SK-N-SH treated with all-trans-retinoic acid at 6 μM for 48 hours (cell line): ENCODE measurements around the gene PLCL2.

Source experiments
- ATAC-seq: fragments of 200-7000 bp; cut with Tn5 transposase; 3 replicates; pipeline ENCODE4 v1.9.1; 2020; ENCODE audit warnings: mild to moderate bottlenecking, moderate library complexity
- ARNTL ChIP-seq: fragments of 450-650 bp; formaldehyde crosslinking; IDR thresholded peaks from 2 replicates; pipeline ENCODE4 v1.5.0; 2020; ENCODE audit warnings: low read depth, mild to moderate bottlenecking, moderate library complexity, borderline replicate concordance
- BACH2 ChIP-seq: fragments of 250-450 bp; sonication (Bioruptor Pico); IDR thresholded peaks from 2 replicates; pipeline ENCODE4 v1.9.0; 2021; ENCODE audit warnings: mild to moderate bottlenecking, borderline replicate concordance
- CREB5 ChIP-seq: fragments of 250-450 bp; sonication (Bioruptor Pico); IDR thresholded peaks from 2 replicates; pipeline ENCODE4 v1.5.1; 2020; ENCODE audit warnings: low read depth, mild to moderate bottlenecking, moderate library complexity
- CSDC2 ChIP-seq: fragments of 250-450 bp; sonication (Bioruptor Pico); IDR thresholded peaks from 2 replicates; pipeline ENCODE4 v1.5.0; 2020; ENCODE audit warnings: mild to moderate bottlenecking, moderate library complexity
- CSRNP3 ChIP-seq: fragments of 250-450 bp; sonication (Bioruptor Pico); IDR thresholded peaks from 2 replicates; pipeline ENCODE4 v1.5.1; 2021; ENCODE audit warnings: mild to moderate bottlenecking, moderate library complexity
- ESRRG ChIP-seq: fragments of 250-450 bp; sonication (Bioruptor Pico); IDR thresholded peaks from 2 replicates; pipeline ENCODE4 v1.6.1; 2021; ENCODE audit warnings: mild to moderate bottlenecking
- GLIS3 ChIP-seq: fragments of 250-450 bp; sonication (Bioruptor Pico); IDR thresholded peaks from 2 replicates; pipeline ENCODE4 v1.5.0; 2020; ENCODE audit warnings: mild to moderate bottlenecking, moderate library complexity
- ISL1 ChIP-seq: fragments of 250-450 bp; sonication (Bioruptor Pico); IDR thresholded peaks from 2 replicates; pipeline ENCODE4 v2.1.2; 2022; ENCODE audit warnings: mild to moderate bottlenecking, moderate library complexity
- OSR1 ChIP-seq: fragments of 250-450 bp; sonication (Bioruptor Pico); IDR thresholded peaks from 2 replicates; pipeline ENCODE4 v1.8.0; 2022; ENCODE audit warnings: moderate library complexity, mild to moderate bottlenecking, inconsistent platforms
- PATZ1 ChIP-seq: fragments of 250-450 bp; sonication (Bioruptor Pico); IDR thresholded peaks from 2 replicates; pipeline ENCODE4 v1.8.0; 2020; ENCODE audit warnings: mild to moderate bottlenecking, moderate library complexity, borderline replicate concordance
- POU6F1 ChIP-seq: fragments of 250-450 bp; sonication (Bioruptor Pico); IDR thresholded peaks from 2 replicates; pipeline ENCODE4 v1.8.0; 2021; ENCODE audit warnings: low read depth, mild to moderate bottlenecking, moderate library complexity, borderline replicate concordance
- PPARA ChIP-seq: fragments of 250-450 bp; sonication (Bioruptor Pico); IDR thresholded peaks from 2 replicates; pipeline ENCODE4 v1.5.0; 2020; ENCODE audit warnings: mild to moderate bottlenecking, borderline replicate concordance
- SNAI2 ChIP-seq: fragments of 250-450 bp; sonication (Bioruptor Pico); IDR thresholded peaks from 2 replicates; pipeline ENCODE4 v1.5.0; 2020; ENCODE audit warnings: mild to moderate bottlenecking, moderate library complexity
- TCF4 ChIP-seq: fragments of 250-450 bp; sonication (Bioruptor Pico); IDR thresholded peaks from 2 replicates; pipeline ENCODE4 v1.8.0; 2021; ENCODE audit warnings: mild to moderate bottlenecking, moderate library complexity, borderline replicate concordance
- TOX ChIP-seq: fragments of 250-450 bp; sonication (Bioruptor Pico); IDR thresholded peaks from 2 replicates; pipeline ENCODE4 v1.8.0; 2021; ENCODE audit warnings: mild to moderate bottlenecking, moderate library complexity, borderline replicate concordance
- TSHZ2 ChIP-seq: fragments of 250-450 bp; sonication (Bioruptor Pico); IDR thresholded peaks from 2 replicates; pipeline ENCODE4 v1.5.0; 2020; ENCODE audit warnings: mild to moderate bottlenecking, moderate library complexity
- ZC3H10 ChIP-seq: fragments of 250-450 bp; sonication (Bioruptor Pico); IDR thresholded peaks from 2 replicates; pipeline ENCODE4 v1.5.1; 2021; ENCODE audit warnings: mild to moderate bottlenecking, moderate library complexity
- ZFP3 ChIP-seq: fragments of 250-450 bp; sonication (Bioruptor Pico); IDR thresholded peaks from 2 replicates; pipeline ENCODE4 v1.5.0; 2020; ENCODE audit warnings: mild to moderate bottlenecking, moderate library complexity
- ZFP30 ChIP-seq: fragments of 450-650 bp; formaldehyde crosslinking; IDR thresholded peaks from 2 replicates; pipeline ENCODE4 v1.5.0; 2022; ENCODE audit warnings: mild to moderate bottlenecking, moderate library complexity
- ZNF565 ChIP-seq: fragments of 450-650 bp; formaldehyde crosslinking; conservative IDR thresholded peaks from 2 replicates; pipeline ENCODE4 v1.5.0; 2020; ENCODE audit warnings: low read depth, mild to moderate bottlenecking, moderate library complexity
- ZNF8 ChIP-seq: fragments of 450-650 bp; formaldehyde crosslinking; IDR thresholded peaks from 2 replicates; pipeline ENCODE4 v1.5.0; 2020; ENCODE audit warnings: mild to moderate bottlenecking, moderate library complexity

Gene PLCL2

GRCh38 chr3:17074559-17074958, 189.8 kb downstream of the PLCL2 start:
- no peak for TF ChIP-seq ZFP30
- no peak for TF ChIP-seq OSR1 (CRISPR knock-in tag)
- no peak for TF ChIP-seq ZC3H10
- ATAC-seq, result no peak

GRCh38 chr3:17075358-17075757, 190.6 kb downstream of the PLCL2 start:
- TF ChIP-seq ZFP3 (CRISPR knock-in tag) (no peak), TOX (no peak), ZNF565 (CRISPR knock-in tag) (no peak), CSDC2 (no peak), ZC3H10 (no peak), PPARA (CRISPR knock-in tag) (no peak), POU6F1 (CRISPR knock-in tag) (no peak), ESRRG (CRISPR knock-in tag) (no peak), CREB5 (CRISPR knock-in tag) (no peak), PATZ1 (no peak), BACH2 (CRISPR knock-in tag) (no peak), OSR1 (CRISPR knock-in tag) (no peak), TCF4 (no peak), ARNTL (no peak)
- ATAC-seq, result no peak

GRCh38 chr3:17075907-17076306, 191.2 kb downstream of the PLCL2 start:
- ATAC-seq, result no peak
- TF ChIP-seq ESRRG (CRISPR knock-in tag), result no peak
- no peak for TF ChIP-seq GLIS3 (CRISPR knock-in tag)
- TF ChIP-seq CSDC2, result no peak
- TF ChIP-seq CREB5 (CRISPR knock-in tag), result no peak
- no peak for TF ChIP-seq TOX
- no peak for TF ChIP-seq ZFP3 (CRISPR knock-in tag)
- TF ChIP-seq ARNTL, result no peak
- TF ChIP-seq TCF4, result no peak
- no peak for TF ChIP-seq POU6F1 (CRISPR knock-in tag)
- no peak for TF ChIP-seq ZC3H10
- no peak for TF ChIP-seq BACH2 (CRISPR knock-in tag)
- TF ChIP-seq, all 23 proteins: peak for 0

- no peak for ATAC-seq
- TF ChIP-seq ZC3H10 (no peak), TOX (no peak), CSDC2 (no peak), PPARA (CRISPR knock-in tag) (no peak), ZNF565 (CRISPR knock-in tag) (no peak), CSRNP3 (CRISPR knock-in tag) (no peak), ZNF8 (CRISPR knock-in tag) (no peak), ARNTL (no peak), ISL1 (CRISPR knock-in tag) (no peak), CREB5 (CRISPR knock-in tag) (no peak), SNAI2 (no peak), TCF4 (no peak), ESRRG (CRISPR knock-in tag) (no peak), TSHZ2 (CRISPR knock-in tag) (no peak), BACH2 (CRISPR knock-in tag) (no peak)
These were observed 192.3 kb downstream of the PLCL2 start for GRCh38 chr3:17076940-17077605.
